ENCODE measurements around the gene PTPRG.

The PTPRG gene

DNA sequence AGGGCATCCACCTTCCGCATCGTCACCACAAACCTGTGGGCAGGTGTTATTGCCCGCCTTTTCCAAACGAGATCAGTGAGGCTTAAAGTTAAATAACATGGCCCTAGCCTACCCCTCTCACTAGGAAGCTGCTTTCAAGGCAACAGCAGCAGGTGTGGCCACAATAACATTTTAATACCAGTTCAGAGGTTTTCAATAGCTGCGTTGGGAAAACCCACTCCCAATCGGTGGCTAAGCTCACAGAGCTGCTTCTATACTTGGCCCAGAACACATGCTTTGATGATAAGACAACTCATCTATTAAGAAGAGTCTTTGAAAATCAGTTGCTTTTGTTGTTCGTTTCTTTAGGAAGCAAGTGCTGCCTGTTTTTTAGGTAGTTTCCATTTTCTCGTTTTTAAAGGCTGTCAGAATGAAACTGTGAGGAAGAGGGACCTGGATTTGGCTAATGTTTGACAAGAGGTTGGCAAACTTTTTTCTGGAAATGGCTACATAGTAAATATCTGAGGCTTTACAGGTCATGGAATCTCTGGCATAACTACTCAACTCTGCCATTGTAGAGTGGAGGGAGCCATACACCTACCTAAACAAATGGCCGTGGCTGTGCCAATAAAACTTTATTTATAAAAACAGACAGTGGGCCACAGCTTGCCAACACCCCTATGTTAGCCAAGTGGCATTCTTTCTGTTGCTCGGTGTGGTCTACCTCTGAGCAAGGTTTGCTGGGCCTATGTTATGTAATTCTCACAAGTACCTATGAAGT lies 632.4 kb downstream of the PTPRG start:
- no peak for DNase-seq (ENCODE audit: low read depth)

DNA sequence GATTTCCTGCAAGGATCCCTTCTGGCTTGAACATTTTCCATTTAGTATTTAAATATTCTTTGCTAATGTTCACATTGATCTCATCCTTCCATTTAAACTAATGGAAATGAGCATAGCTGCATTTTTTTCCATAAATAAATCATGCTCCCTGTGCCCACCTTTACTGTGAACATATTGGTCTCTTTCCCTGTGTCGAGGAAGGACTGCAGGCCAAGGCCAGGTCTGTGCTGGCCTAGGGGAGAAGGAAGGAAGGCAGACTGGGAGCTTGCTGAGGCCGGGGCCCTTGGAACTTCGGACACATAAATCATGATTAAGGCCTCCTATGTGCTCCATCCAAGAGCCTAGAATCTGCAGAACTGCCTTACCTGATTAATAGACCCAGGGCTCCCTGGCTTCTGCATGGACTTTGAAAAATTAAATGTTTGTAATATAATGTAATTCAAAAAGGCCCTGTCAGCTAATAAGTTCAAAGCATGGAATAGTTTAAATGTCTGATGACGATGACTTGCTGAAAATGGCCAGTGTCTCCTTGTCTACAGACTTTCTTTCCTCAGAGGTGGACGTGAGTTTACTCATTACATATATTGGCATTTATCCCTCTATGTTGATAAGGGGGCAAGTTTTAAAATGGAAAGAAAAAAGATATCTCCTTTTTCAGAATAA lies 636.1 kb downstream of the PTPRG start:
- DNase-seq (ENCODE audit: low read depth): no peak

DNA sequence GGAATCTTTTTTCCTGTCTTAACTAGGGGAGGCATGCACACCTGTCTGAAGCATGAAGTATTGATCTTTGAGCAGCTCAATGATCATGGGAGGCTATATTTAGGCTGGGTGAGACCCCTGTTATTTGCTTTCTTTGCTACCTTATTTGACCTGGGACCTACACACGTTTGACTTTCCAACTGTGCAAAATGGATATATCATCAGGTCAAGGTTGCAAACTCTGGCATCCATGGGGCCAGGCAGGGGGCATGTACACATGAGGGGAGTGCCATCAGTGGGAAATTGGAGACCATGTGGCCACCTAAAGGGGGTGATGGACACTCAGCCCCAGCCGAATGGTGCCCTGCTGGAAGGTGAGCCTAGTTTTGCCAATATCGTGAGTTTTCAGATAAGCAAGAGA lies 637.8 kb downstream of the PTPRG start:
- DNase-seq (ENCODE audit: low read depth): no peak

DNA sequence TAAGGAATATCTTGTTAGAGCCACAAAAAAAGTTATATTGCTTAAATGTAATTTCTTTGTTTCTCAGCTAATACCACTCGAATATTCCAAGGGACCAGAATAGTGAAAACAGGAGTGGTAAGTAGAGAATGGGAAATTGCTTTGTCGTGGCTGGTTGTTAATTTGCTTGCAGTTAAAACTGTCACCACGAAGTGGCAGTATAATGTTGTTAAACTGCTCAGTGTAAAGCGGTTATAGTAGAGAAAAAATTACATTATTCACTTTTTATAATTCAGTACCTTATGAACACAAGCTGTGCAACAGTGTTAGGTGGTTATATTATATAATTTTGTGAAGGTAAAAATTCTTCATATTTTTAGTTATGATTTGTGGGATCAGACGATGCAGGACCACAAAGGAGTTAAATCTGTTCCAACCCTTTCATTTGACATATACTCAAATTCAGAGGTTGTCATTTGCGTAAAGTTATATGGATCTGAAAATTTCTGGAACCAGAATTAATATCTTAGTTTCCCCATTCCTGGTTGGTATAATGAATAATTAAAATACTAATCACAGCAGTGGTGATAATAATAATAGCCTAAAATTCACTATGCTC lies 640.2 kb downstream of the PTPRG start:
- no peak for DNase-seq (ENCODE audit: low read depth)

GRCh38 chr3:62203152-62203551 lies 641.8 kb downstream of the PTPRG start:
- DNase-seq (ENCODE audit: low read depth): no peak

GRCh38 chr3:62203561-62203960 lies 642.2 kb downstream of the PTPRG start:
- no peak for DNase-seq (ENCODE audit: low read depth)

DNA sequence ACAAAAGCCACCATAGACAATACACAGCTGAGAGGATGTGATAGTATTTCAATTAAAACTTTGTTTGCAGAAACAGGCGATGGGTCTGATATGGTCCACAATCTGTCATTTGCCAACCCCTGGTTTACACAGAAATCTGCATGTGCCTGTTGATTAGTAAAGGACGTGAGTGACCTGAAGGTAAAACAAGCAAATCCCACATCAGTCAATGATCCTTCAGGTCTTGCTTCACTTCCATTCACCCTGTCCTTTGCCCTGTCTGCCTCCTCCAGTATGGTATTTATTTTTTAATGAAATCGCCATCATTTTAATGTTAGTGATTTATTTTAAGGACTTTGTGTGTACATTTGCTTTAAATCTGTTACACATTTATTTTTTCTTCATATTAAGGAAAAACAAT lies 645.8 kb downstream of the PTPRG start:
- DNase-seq (ENCODE audit: low read depth): no peak

GRCh38 chr3:62208385-62208784 lies 647.0 kb downstream of the PTPRG start:
- DNase-seq (ENCODE audit: low read depth): no peak

GRCh38 chr3:62209101-62209500 lies 647.7 kb downstream of the PTPRG start:
- no peak for DNase-seq (ENCODE audit: low read depth)

DNA sequence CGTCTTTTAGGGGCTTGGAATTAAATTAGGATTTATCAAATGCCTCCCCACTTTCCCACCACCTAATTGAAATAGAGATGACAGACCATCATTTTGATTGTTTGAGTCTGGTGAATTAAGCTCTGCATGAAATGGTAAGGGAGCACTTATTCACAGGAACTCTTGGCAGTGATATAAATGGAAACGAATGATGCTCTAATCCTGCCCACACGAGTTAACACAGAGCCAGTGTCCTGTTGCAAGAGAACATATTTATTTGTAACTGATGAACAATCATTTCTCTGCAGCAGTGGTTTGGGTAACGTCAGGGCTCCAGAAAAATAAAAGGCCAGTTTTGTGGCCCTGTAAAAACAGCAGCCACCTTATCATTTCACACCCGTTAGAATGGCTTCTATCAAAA lies 648.6 kb downstream of the PTPRG start:
- DNase-seq (ENCODE audit: low read depth): no peak

- no peak for DNase-seq (ENCODE audit: low read depth)
These were observed 650.5 kb downstream of the PTPRG start for GRCh38 chr3:62211675-62212429.

DNA sequence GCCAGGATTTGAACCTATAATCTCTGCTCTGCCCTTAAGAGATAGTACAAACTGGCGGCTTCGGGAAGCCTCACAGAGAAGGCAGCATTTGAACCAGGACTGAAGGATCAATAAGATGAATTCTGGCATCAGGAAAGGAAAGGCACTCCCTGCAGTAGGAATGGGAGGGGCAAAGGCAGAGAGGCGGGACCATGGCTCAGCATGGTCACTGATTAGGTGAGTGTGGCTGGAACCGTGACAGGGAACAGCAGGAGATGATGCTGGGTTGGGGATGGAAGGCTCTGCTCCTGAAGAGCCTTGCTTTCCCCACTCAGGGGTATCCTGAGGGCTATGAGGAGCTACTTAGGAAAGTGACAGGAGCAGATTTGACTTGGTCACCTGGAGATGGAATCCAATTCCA lies 653.5 kb downstream of the PTPRG start:
- no peak for DNase-seq (ENCODE audit: low read depth)

DNA sequence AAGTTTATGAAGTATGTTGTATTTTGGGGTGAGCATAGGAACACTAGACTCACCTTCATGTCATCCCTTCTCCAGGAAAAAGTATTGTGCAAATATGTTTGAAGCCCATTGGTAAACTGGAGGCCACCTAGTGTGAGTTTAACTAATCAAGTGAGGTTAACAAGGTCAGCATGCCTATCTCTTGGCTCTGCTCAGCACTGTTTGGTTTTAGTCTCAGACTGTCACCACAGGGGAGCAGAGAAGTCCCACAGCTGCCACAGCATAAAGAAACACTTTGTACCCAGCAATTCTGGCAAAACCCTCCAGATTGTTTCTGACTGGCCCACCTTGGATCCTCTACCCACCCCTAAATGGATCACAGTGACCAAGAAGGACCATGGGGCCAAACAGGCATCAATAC lies 659.2 kb downstream of the PTPRG start:
- no peak for DNase-seq (ENCODE audit: low read depth)

- no peak for DNase-seq (ENCODE audit: low read depth)
These were observed 663.7 kb downstream of the PTPRG start for GRCh38 chr3:62225051-62225450.

DNA sequence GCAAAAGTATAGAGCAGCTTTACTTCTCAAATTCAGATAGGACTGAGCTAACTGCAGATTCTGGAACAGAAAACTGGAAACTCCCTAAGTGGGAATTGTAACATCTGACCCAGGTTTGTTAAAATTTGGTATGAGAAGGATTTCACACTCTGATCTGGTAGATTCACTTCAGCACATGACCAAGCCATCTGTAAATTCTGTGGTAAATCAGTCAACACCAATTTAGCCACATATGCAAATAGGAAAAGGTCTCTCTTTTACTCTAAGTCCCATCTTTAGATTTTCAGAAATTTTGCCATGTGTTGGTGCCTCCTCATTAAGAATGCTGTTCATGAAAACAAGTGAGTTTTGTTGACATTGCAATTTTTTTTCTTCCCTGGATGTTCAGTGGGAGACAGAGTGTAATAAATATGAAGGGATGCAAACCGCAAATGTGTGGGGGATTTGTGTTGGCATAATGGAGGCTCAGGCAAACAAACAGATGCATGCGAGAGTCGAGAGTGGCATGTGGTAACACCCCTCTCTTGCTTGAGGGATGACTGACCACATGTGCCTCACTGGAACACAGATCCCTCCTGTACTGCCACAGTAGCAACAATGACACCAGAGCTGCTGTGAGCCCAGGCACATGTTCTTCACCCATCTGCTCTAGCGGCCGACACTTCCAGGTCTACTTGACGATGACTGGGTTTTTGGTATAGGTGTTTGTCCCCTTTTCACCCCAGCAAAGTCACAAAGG lies 665.4 kb downstream of the PTPRG start:
- DNase-seq (ENCODE audit: low read depth): no peak

DNA sequence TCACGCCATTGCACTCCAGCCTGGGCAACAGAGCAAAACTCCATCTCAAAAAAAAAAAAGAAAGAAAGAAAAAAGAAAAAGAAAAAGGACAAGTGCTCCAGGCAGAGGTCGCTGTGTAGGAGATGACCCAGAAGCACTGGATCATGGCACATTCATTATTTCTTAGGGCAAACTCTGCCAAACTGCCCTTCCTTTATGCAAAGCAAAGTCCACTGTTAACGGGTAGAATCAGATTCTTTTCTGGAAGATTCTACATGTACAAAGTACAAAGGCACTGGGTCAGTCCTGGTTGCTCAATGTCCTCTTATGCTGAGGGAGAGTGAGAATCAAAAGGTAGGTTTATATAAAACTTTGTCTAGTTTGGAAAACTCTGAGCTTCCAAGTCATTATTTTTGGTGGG lies 667.1 kb downstream of the PTPRG start:
- no peak for DNase-seq (ENCODE audit: low read depth)

GRCh38 chr3:62229211-62229610 lies 667.8 kb downstream of the PTPRG start:
- no peak for DNase-seq (ENCODE audit: low read depth)

GRCh38 chr3:62229908-62230307 lies 668.5 kb downstream of the PTPRG start:
- DNase-seq (ENCODE audit: low read depth): no peak

GRCh38 chr3:62233065-62233464 lies 671.7 kb downstream of the PTPRG start:
- DNase-seq (ENCODE audit: low read depth): no peak

GRCh38 chr3:62236016-62236415 lies 674.6 kb downstream of the PTPRG start:
- no peak for DNase-seq (ENCODE audit: low read depth)

DNA sequence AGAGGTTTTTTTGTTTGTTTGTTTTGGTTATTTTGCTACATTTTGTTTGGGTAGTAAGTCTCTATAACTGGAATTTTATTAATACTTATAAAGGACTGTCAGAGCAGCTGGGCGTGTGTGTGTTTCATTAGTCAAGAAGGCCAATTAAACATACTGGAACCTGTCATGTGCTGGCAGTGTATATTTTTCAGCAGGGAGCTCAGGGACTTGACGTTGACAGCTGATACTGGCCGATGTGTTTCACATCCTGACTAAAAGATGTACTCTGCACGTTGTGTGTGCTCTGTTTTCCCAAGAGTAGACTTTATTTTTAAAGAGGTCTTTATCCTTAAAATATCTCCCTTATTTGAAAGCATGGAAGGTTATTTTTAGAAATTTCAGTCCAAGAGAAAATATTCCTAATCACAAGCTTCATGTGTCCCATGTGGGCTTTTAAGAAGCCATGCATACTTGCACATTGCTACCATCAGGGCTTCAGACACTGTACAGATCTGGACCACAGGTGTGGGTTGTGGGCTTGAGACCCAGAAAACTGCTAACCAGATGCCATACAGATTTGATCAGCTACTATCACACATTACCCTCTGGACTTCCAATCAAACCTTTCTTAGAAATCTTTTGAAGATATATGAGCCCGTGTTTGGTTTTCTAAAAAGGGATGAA lies 676.0 kb downstream of the PTPRG start:
- DNase-seq (ENCODE audit: low read depth): no peak

- DNase-seq (ENCODE audit: low read depth): no peak
These were observed 676.6 kb downstream of the PTPRG start for GRCh38 chr3:62238003-62238402.

All from stimulated activated CD8-positive, alpha-beta memory T cell treated with anti-CD3 and anti-CD28 coated beads, Interleukin-7, amount 100 ng/mL, for 24 hours (primary cell).